Effector memory CD8-positive, alpha-beta T cell (primary cell): Measurements from ENCODE around the gene MECR.
"Not testable (repeated sequence)": the region's sequence is repeated elsewhere in the genome, so short reads cannot be mapped to it uniquely, and the experiment has no call there.

Source experiments
- ATAC-seq: fragments of 150-1000 bp; cut with Tn5 transposase; replicated peaks from 2 replicates; pipeline ENCODE4 v1.10.0; 2021; ENCODE audit warnings: mild to moderate bottlenecking, moderate library complexity
- DNase-seq, 3 experiments: peaks; one replicate each; pipeline ENCODE4 v3.0.0; 2021
- H3K27ac Mint-ChIP-seq, 2 donors: one replicate each; pipeline ENCODE4 v1.8.0; 2022; ENCODE audit warnings: mild to moderate bottlenecking in 2 of 2, mixed read lengths in 2 of 2, moderate library complexity in 2 of 2
- H3K27me3 Mint-ChIP-seq, 2 donors: one replicate each; pipeline ENCODE4 v1.8.0; 2022; ENCODE audit warnings: mixed read lengths in 2 of 2
- H3K36me3 Mint-ChIP-seq: one replicate; pipeline ENCODE4 v1.8.0; 2022; ENCODE audit warnings: mild to moderate bottlenecking, moderate library complexity, mixed read lengths; ENCODE audit not compliant: insufficient read depth
- H3K4me1 Mint-ChIP-seq, 2 donors: one replicate each; pipeline ENCODE4 v1.8.0; 2022; ENCODE audit warnings: low read depth in 2 of 2, mixed read lengths in 2 of 2
- H3K4me3 Mint-ChIP-seq, 2 donors: one replicate each; pipeline ENCODE4 v1.8.0; 2022; ENCODE audit warnings: mild to moderate bottlenecking in 2 of 2, mixed read lengths in 2 of 2, moderate library complexity in 2 of 2
- H3K9me3 Mint-ChIP-seq, 2 donors: one replicate each; pipeline ENCODE4 v1.8.0; 2022; ENCODE audit warnings: mixed read lengths in 2 of 2

Gene MECR

GRCh38 chr1:29157269-29157601, 73.5 kb downstream of the MECR start:
- no peak for DNase-seq
- Mint-ChIP-seq H3K27me3 (no peaks in the 10 kb centered on the region), H3K9me3 (no peaks in the 10 kb centered on the region), H3K4me1 (peaks cover under 1% of the 10 kb centered on the region in 2 donors), H3K27ac (no peak overlapping the region), H3K36me3 (peaks cover 86% of the 10 kb centered on the region), H3K4me3 (no peak overlapping the region)
- no peak for ATAC-seq

GRCh38 chr1:29156543-29157268, 74.0 kb downstream of the MECR start:
- Mint-ChIP-seq H3K36me3 (peaks cover 89% of the 10 kb centered on the region), H3K27ac (peak overlapping the region in 1 of 2 donors; percentile 35)

GRCh38 chr1:29152046-29152805, 78.5 kb downstream of the MECR start:
- no peak for ATAC-seq
- no peak overlapping the region for H3K27ac Mint-ChIP-seq
- no peaks in the 10 kb centered on the region for H3K9me3 Mint-ChIP-seq
- H3K27me3 Mint-ChIP-seq, result no peaks in the 10 kb centered on the region
- DNase-seq, result no peak
- no peak overlapping the region for H3K4me3 Mint-ChIP-seq
- peaks cover 100% of the 10 kb centered on the region for H3K36me3 Mint-ChIP-seq
- no peaks in the 10 kb centered on the region for H3K4me1 Mint-ChIP-seq

More at GRCh38 chr1:29156543-29157268, 74.0 kb downstream of the MECR start:
- H3K27me3 Mint-ChIP-seq, result no peaks in the 10 kb centered on the region
- no peaks in the 10 kb centered on the region for H3K4me1 Mint-ChIP-seq
- no peak overlapping the region for H3K4me3 Mint-ChIP-seq
- no peak for ATAC-seq
- no peaks in the 10 kb centered on the region for H3K9me3 Mint-ChIP-seq
- no peak for DNase-seq

DNA sequence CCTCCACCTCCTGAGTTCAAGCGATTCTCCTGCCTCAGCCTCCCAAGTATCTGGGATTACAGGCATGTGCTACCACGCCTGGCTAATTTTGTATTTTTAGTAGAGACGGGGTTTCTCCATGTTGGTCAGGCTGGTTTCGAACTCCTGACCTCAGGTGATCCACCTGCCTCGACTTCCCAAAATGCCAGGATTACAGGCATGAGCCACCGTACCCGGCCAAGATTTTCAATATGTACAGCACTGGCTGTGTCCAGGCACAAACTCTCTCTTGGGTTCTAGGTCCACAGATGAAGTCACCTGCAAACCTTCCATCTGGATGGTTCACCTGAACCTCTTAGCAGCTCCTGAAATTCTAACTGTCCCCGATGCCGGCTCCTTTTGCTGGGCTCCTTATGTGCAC, 80.4 kb downstream of the MECR start:
- peaks cover 97% of the 10 kb centered on the region for H3K36me3 Mint-ChIP-seq
- H3K9me3 Mint-ChIP-seq, H3K27ac Mint-ChIP-seq, H3K4me3 Mint-ChIP-seq, H3K27me3 Mint-ChIP-seq, H3K4me1 Mint-ChIP-seq, DNase-seq, ATAC-seq: not testable (repeated sequence)

DNA sequence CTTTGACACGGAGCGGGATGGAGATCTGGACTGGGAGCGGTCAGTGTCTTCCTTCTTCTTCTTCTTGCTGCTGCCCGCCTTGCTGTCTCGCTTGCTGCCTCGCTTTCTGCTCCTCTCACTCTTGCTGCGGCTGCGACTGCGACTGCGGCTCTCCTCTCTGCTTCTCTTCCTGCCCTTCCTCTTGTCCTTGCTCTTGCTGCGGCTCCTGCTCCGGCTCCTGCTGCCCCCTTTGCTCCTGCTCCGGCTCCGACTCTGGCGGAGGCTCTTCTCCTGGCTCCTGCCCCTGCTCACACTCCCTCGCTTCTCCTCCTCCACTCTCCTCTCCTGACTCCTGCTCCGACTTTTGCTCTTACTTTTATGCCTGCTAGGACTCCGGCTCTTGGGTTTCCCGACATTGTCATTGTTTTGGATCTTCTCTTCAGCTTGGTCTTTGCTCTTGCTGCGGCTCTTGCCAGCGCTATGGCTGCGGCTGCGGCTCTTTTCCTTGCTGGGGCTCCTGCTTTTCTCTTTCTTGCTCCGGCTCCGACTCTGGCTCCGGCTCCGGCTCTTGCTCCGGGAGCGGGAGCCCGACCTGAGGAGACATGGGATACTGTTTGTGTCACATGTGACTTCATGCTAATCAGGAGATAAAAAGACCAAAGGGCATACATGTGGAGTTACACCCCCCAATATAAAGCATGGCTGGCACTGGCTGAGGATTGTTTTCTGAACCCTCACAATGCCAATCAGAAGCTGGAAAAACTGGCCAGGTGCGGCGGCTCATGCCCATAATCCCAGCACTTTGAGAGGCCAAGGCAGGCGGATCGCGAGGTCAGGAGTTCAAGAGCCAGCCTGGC, 81.9 kb downstream of the MECR start:
- DNase-seq (no peak), ATAC-seq (no peak)
- Mint-ChIP-seq H3K27me3 (no peaks in the 10 kb centered on the region), H3K27ac (peak overlapping the region in 1 of 2 donors; percentile 80), H3K4me3 (no peak overlapping the region), H3K4me1 (peaks cover 0 to 5% of the 10 kb centered on the region in 2 donors), H3K36me3 (peaks cover 82% of the 10 kb centered on the region), H3K9me3 (no peaks in the 10 kb centered on the region)

DNA sequence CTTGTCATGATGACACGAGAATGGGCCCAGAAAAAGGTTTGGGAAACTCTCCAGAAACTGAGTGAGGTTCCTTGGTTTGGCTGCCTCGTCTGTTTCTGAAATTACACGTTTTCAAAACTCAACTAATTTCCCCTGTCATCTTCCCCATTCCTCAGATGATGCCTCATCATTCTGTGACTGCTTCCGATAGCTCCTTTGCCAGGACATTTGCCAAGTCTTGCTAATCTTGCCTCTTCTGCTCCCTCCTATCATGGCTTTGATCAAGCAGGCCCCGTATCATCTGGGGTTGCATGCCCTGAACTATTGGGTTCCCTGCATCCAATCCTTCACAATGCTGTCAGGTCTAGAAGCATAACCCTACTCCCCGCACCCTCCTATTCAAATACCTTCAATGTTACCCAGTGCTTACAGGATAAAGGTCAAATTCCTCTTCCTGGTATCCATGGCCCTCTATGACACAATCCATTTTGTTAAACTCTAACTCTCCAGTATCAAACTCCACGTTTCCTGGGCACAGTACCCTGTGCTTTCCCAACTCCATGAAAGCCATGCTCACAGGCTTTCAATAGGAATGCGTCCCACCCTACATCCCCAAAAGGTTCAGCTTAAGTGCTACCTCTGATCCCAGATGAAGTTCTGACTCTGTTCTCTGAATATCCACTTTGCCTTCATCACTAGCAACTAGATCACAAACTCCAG, 84.8 kb downstream of the MECR start:
- peaks cover 53% of the 10 kb centered on the region for H3K36me3 Mint-ChIP-seq
- H3K27me3 Mint-ChIP-seq, result no peaks in the 10 kb centered on the region
- ATAC-seq, result no peak
- DNase-seq, result no peak
- H3K4me1 Mint-ChIP-seq, result peaks cover 0 to 5% of the 10 kb centered on the region in 2 donors
- H3K27ac Mint-ChIP-seq, result no peak overlapping the region
- no peak overlapping the region for H3K4me3 Mint-ChIP-seq
- H3K9me3 Mint-ChIP-seq, result no peaks in the 10 kb centered on the region

DNA sequence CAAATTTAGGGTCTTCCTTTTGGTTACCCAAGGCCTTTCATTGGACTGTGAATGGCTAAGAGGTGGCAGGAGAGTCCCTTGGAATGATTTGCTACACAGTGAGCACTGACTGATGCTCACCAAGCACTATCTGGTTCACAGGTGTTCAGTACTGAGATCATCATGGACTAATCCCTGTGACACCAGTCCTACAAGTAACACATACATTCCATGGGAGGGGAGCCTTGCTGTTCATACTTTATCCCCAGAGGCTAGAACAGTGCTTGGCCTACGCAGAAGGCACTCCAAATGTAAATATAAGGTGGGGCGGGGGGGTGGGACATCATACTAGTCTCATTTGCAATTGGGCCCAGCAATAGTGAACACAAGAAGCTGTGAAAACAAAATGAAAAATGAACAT, 86.6 kb downstream of the MECR start:
- H3K27ac Mint-ChIP-seq, result no peak overlapping the region
- no peaks in the 10 kb centered on the region for H3K27me3 Mint-ChIP-seq
- H3K9me3 Mint-ChIP-seq, result no peaks in the 10 kb centered on the region
- H3K4me3 Mint-ChIP-seq, result no peak overlapping the region
- DNase-seq (no peak), ATAC-seq (no peak)
- peaks cover 36% of the 10 kb centered on the region for H3K36me3 Mint-ChIP-seq
- H3K4me1 Mint-ChIP-seq, result peaks cover 0 to 5% of the 10 kb centered on the region in 2 donors

DNA sequence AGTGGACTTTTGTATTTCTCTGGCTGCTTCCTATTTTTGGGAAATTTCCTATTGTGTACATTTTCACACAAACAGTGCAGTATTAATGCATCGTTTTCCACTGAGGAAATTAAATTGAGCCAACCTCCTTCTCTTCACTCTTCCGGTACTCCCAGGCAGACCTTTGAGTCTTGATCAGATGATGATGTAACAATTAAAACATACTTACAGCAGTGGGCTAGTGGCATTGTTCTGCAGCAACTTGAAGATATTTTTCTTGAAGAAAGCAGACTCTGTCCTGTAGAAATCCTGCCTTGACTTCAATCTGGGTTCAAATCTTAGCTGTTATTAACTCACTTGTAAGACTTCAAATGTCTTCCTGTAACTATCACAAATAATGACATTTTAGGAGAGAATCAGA, 88.0 kb downstream of the MECR start:
- H3K27ac Mint-ChIP-seq, result no peak overlapping the region
- no peak overlapping the region for H3K4me3 Mint-ChIP-seq
- no peak for DNase-seq
- H3K9me3 Mint-ChIP-seq, result no peaks in the 10 kb centered on the region
- H3K27me3 Mint-ChIP-seq, result no peaks in the 10 kb centered on the region
- H3K36me3 Mint-ChIP-seq, result peaks cover 21% of the 10 kb centered on the region
- H3K4me1 Mint-ChIP-seq, result peaks cover 0 to 5% of the 10 kb centered on the region in 2 donors
- ATAC-seq, result no peak
